Measurements from ENCODE around the gene ZCCHC7. TPM values are rescaled to one million over a fixed set of nuclear protein-coding genes. Genes with fewer than 3 reads are reported as not detected.

The ZCCHC7 gene
- total RNA-seq, 4 donors from 2014 or later = 12.1 to 19.1 (median 15.6) TPM

GRCh38 chr9:37407468-37407867, 287.1 kb downstream of the ZCCHC7 start:
- intact Hi-C loops (cut with DNase I) = no loop called here
- H3K36me3 ChIP-seq = no peaks in the 10 kb centered on the region

More at GRCh38 chr9:37407468-37407867, 287.1 kb downstream of the ZCCHC7 start:
- no peaks in the 10 kb centered on the region for H3K27me3 ChIP-seq
- TF ChIP-seq POLR2AphosphoS5 (IDR thresholded peaks at IDR 0.05) (no peak), POLR2A (IDR thresholded peaks at IDR 0.05; ENCODE audit: low read depth) (no peak), CTCF (IDR thresholded peaks at IDR 0.05) (no peak), EP300 (IDR thresholded peaks at IDR 0.05) (no peak)
- WGBS = 57% methylated on average over 2 of the region's 2 CpGs
- no peaks in the 10 kb centered on the region for H3K9me3 ChIP-seq
- H3K4me3 ChIP-seq = no peak overlapping the region
- no peak overlapping the region for H3K27ac ChIP-seq (replicated peaks in 1 of 4)
- DNase-seq (ENCODE audit: extremely low spot score) = no peak
- no peaks in the 10 kb centered on the region for H3K4me1 ChIP-seq

Small RNA genes within 50 kb of the gene (small RNA-seq; reads per million reads assigned to genes)
- gene AL512604.1 (0 reads per million in 3 donors), gene RF00019 (0 reads per million in 3 donors), gene RNU6-677P (0 reads per million in 3 donors)

Other genes with a start within 250 kb of the ZCCHC7 start
- under 1 TPM in 1 of 4 donors, not detected in 3; 0.17 TPM for gene PAX5, start 86.3 kb upstream of the ZCCHC7 start, total RNA-seq